Measurements from ENCODE around the gene NPTX1.
A peak's percentile ranks its signal among the peaks of the same experiment; 100 is the strongest.

The NPTX1 gene

GRCh38 chr17:80482555-80483308 is 6.3 kb upstream of the NPTX1 start:
- DNase-seq (ENCODE audit: low read depth), result no peak
- H3K4me3 ChIP-seq (ENCODE audit: low read depth, low read length), result no peak overlapping the region

- no peak for DNase-seq (ENCODE audit: low read depth)
- H3K4me3 ChIP-seq (ENCODE audit: low read depth, low read length), result no peak overlapping the region
Measured at GRCh38 chr17:80482058-80482318, 5.6 kb upstream of the NPTX1 start.

GRCh38 chr17:80481284-80482057 is 5.1 kb upstream of the NPTX1 start:
- no peak for DNase-seq (ENCODE audit: low read depth)
- no peak overlapping the region for H3K4me3 ChIP-seq (ENCODE audit: low read depth, low read length)

GRCh38 chr17:80480248-80480647 is 3.8 kb upstream of the NPTX1 start:
- H3K4me3 ChIP-seq (ENCODE audit: low read depth, low read length), result no peak overlapping the region
- no peak for DNase-seq (ENCODE audit: low read depth)

GRCh38 chr17:80479246-80479566 is 2.8 kb upstream of the NPTX1 start:
- no peak overlapping the region for H3K4me3 ChIP-seq (ENCODE audit: low read depth, low read length)
- no peak for DNase-seq (ENCODE audit: low read depth)

GRCh38 chr17:80478487-80479245 is 2.3 kb upstream of the NPTX1 start:
- H3K4me3 ChIP-seq (ENCODE audit: low read depth, low read length), result peak overlapping the region; percentile 41
- DNase-seq (ENCODE audit: low read depth), result no peak

- no peak for DNase-seq (ENCODE audit: low read depth)
- H3K4me3 ChIP-seq (ENCODE audit: low read depth, low read length), result peak overlapping the region; percentile 41
Measured at GRCh38 chr17:80477647-80478478, 1.5 kb upstream of the NPTX1 start.

- H3K4me3 ChIP-seq (ENCODE audit: low read depth, low read length), result no peak overlapping the region
- DNase-seq (ENCODE audit: low read depth), result no peak
Measured at GRCh38 chr17:80476877-80477646, 655 bp upstream of the NPTX1 start.

- no peak for DNase-seq (ENCODE audit: low read depth)
- H3K4me3 ChIP-seq (ENCODE audit: low read depth, low read length), result no peak overlapping the region
Measured at GRCh38 chr17:80474961-80475909, 1.2 kb downstream of the NPTX1 start.

GRCh38 chr17:80474231-80474960 is 2.0 kb downstream of the NPTX1 start:
- no peak overlapping the region for H3K4me3 ChIP-seq (ENCODE audit: low read depth, low read length)
- no peak for DNase-seq (ENCODE audit: low read depth)

- DNase-seq (ENCODE audit: low read depth), result no peak
- no peak overlapping the region for H3K4me3 ChIP-seq (ENCODE audit: low read depth, low read length)
Measured at GRCh38 chr17:80473701-80474100, 2.7 kb downstream of the NPTX1 start.

- no peak overlapping the region for H3K4me3 ChIP-seq (ENCODE audit: low read depth, low read length)
- no peak for DNase-seq (ENCODE audit: low read depth)
Measured at GRCh38 chr17:80472996-80473395, 3.4 kb downstream of the NPTX1 start.

- DNase-seq (ENCODE audit: low read depth), result no peak
- H3K4me3 ChIP-seq (ENCODE audit: low read depth, low read length), result no peak overlapping the region
Measured at GRCh38 chr17:80471922-80472321, 4.5 kb downstream of the NPTX1 start.

- H3K4me3 ChIP-seq (ENCODE audit: low read depth, low read length), result no peak overlapping the region
- DNase-seq (ENCODE audit: low read depth), result no peak
Measured at GRCh38 chr17:80470603-80471002, 5.8 kb downstream of the NPTX1 start.

- no peak for DNase-seq (ENCODE audit: low read depth)
Measured at GRCh38 chr17:80469667-80470066, 6.7 kb downstream of the NPTX1 start.

GRCh38 chr17:80468781-80469493 is 7.5 kb downstream of the NPTX1 start:
- no peak overlapping the region for H3K4me3 ChIP-seq (ENCODE audit: low read depth, low read length)
- no peak for DNase-seq (ENCODE audit: low read depth)

More at GRCh38 chr17:80469667-80470066, 6.7 kb downstream of the NPTX1 start:
- no peak overlapping the region for H3K4me3 ChIP-seq (ENCODE audit: low read depth, low read length)

- no peak overlapping the region for H3K4me3 ChIP-seq (ENCODE audit: low read depth, low read length)
- DNase-seq (ENCODE audit: low read depth), result no peak
Measured at GRCh38 chr17:80468242-80468641, 8.2 kb downstream of the NPTX1 start.
